Ascending aorta (tissue), 2 donors: Measurements from ENCODE around the gene GABRB1. TPM values are rescaled to one million over a fixed set of nuclear protein-coding genes. Genes with fewer than 3 reads are reported as not detected.

Experiments
- DNase-seq, 2 donors: peaks; one replicate each; pipeline ENCODE4 v3.0.0-alpha.2; 2019; ENCODE audit warnings: low spot score in 2 of 2
- H3K27ac ChIP-seq, 2 donors: fragments of 200-600 bp; sonication (generic); one replicate each; pipeline ENCODE4 v1.5.1; 2016 to 2017; ENCODE audit warnings: mild to moderate bottlenecking in 1 of 2
- H3K27me3 ChIP-seq: fragments of 200-600 bp; sonication (generic); one replicate; pipeline ENCODE4 v1.5.1; 2017
- H3K36me3 ChIP-seq, 2 donors: fragments of 200-600 bp; sonication (generic); one replicate each; pipeline ENCODE4 v1.5.1; 2016
- H3K4me1 ChIP-seq, 2 donors: fragments of 200-600 bp; sonication (generic); one replicate each; pipeline ENCODE4 v1.5.1; 2016 to 2017; ENCODE audit warnings: mild to moderate bottlenecking in 1 of 2
- H3K4me3 ChIP-seq, 2 donors: fragments of 200-600 bp; sonication (generic); one replicate each; pipeline ENCODE4 v1.5.1; 2016 to 2017; ENCODE audit warnings: mild to moderate bottlenecking in 1 of 2
- H3K9me3 ChIP-seq, 2 donors: fragments of 200-600 bp; sonication (generic); one replicate each; pipeline ENCODE4 v1.5.1; 2016
- CTCF ChIP-seq, 3 experiments: fragments of 200-600 bp in 2 of 3; fragments of 450-650 bp in 1 of 3; sonication (generic) in 2 of 3; IDR thresholded peaks; one replicate each; pipeline ENCODE4 v1.5.1; 2016 to 2019; ENCODE audit warnings: antibody characterized with exemption in 3 of 3, mild to moderate bottlenecking in 1 of 3, moderate library complexity in 1 of 3
- intact Hi-C: fragments of 100-400 bp; cut with DNase I; formaldehyde crosslinking; loops from one replicate; pipeline ENCODE4 v1.15.1; 2023
- total RNA-seq: library from RNA; depleted of rRNA; stranded (reverse); fragments of >200 nt; gene quantifications from one replicate; pipeline ENCODE4 v1.1.0, GENCODE V29; 2016

GABRB1 gene
- total RNA-seq, 1 donor from 2014 or later, result 0.53 TPM

- Histone ChIP-seq H3K4me3 (no peak overlapping the region), H3K27ac (no peak overlapping the region), H3K27me3 (no peaks in the 10 kb centered on the region), H3K9me3 (no peaks in the 10 kb centered on the region), H3K36me3 (no peaks in the 10 kb centered on the region), H3K4me1 (no peaks in the 10 kb centered on the region)
- DNase-seq, result no peak
- intact Hi-C loops, result no loop called here
- TF ChIP-seq CTCF (IDR thresholded peaks at IDR 0.05), result no peak
Observed at GRCh38 chr4:47135210-47135609, 103.8 kb downstream of the GABRB1 start.

DNA sequence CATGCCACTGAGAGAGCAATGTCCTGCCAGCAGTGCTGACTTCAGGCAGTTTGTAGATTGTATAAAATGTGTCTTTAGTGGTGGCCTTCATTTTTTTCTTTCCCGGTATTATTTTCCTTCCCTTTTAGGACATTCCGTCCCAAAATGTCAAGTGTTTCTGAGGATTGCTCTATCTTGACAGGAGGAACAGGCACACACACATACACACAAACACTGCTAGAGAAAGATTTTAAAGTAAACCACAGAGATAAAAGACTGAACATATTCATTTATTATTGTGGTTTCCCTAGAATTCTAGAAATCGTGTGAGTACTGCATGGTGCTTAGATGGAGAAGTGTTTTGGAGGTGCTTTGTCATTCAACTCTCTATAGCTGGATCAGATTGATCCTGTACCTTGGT is 111.9 kb downstream of the GABRB1 start:
- intact Hi-C loops, result no loop called here
- DNase-seq, result no peak
- Histone ChIP-seq H3K27ac (no peak overlapping the region), H3K4me1 (no peaks in the 10 kb centered on the region), H3K9me3 (no peaks in the 10 kb centered on the region), H3K27me3 (no peaks in the 10 kb centered on the region), H3K4me3 (no peak overlapping the region), H3K36me3 (no peaks in the 10 kb centered on the region)
- TF ChIP-seq CTCF (IDR thresholded peaks at IDR 0.05), result no peak

GRCh38 chr4:47145630-47146029 is 114.3 kb downstream of the GABRB1 start:
- no peak overlapping the region for H3K27ac ChIP-seq
- intact Hi-C loops, result no loop called here
- no peak for TF ChIP-seq CTCF (IDR thresholded peaks at IDR 0.05)
- no peaks in the 10 kb centered on the region for H3K36me3 ChIP-seq
- H3K4me3 ChIP-seq, result no peak overlapping the region
- no peak for DNase-seq
- no peaks in the 10 kb centered on the region for H3K27me3 ChIP-seq
- no peaks in the 10 kb centered on the region for H3K4me1 ChIP-seq
- H3K9me3 ChIP-seq, result no peaks in the 10 kb centered on the region

DNA sequence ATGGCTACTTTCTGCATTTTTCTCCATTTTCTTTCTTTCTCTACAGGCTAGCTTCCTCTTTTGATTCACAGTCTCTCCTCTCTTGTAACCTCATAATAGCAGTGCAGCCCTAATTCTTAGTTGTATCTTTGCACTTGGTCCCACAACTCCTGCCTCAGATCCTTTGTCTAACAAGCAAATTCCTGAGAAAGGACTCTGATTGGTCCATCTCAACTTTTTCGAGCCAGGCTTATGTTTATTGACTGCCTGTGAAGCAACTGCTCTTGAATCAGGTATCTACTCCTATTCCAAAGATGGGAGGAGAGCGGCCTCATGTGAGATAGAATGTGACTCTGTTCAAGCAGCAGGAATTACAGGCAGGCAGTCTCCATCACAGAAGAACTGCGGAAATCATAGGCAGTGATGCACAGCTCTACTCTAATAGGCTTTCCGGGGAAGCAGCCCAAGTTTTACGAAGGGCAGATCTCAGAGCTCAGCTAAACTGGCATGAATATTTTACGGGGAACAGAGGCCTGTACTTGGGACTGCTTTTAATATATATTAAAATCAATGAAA is 123.5 kb downstream of the GABRB1 start:
- Histone ChIP-seq H3K27me3 (no peaks in the 10 kb centered on the region), H3K36me3 (no peaks in the 10 kb centered on the region), H3K4me3 (no peak overlapping the region), H3K27ac (no peak overlapping the region), H3K4me1 (no peaks in the 10 kb centered on the region), H3K9me3 (no peaks in the 10 kb centered on the region)
- no peak for TF ChIP-seq CTCF (IDR thresholded peaks at IDR 0.05)
- intact Hi-C loops, result no loop called here
- no peak for DNase-seq

DNA sequence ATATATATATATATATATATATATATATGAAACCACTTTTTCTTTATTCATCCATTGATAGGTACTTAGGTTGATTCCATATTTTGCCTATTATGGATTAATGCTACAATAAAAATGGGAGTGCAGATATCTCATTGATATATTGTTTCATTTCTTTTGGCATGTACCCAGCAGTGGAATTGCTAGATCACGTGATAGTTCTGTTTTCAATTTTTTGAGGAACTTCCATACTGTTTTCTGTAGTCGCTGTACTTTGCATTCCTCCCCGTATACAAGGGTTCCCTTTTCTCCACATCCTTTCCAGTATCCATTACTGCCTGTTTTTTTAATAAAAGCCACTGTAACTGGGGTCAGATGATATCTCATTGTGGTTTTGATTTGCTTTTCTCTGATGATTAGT is 124.6 kb downstream of the GABRB1 start:
- no peaks in the 10 kb centered on the region for H3K27me3 ChIP-seq
- no peaks in the 10 kb centered on the region for H3K36me3 ChIP-seq
- H3K9me3 ChIP-seq, result no peaks in the 10 kb centered on the region
- intact Hi-C loops, result no loop called here
- no peak for TF ChIP-seq CTCF (IDR thresholded peaks at IDR 0.05)
- no peaks in the 10 kb centered on the region for H3K4me1 ChIP-seq
- H3K4me3 ChIP-seq, result no peak overlapping the region
- DNase-seq, result no peak
- H3K27ac ChIP-seq, result no peak overlapping the region

GRCh38 chr4:47160095-47160494 is 128.7 kb downstream of the GABRB1 start:
- Histone ChIP-seq H3K27ac (no peak overlapping the region), H3K4me1 (no peaks in the 10 kb centered on the region), H3K36me3 (no peaks in the 10 kb centered on the region), H3K4me3 (no peak overlapping the region), H3K27me3 (no peaks in the 10 kb centered on the region), H3K9me3 (no peaks in the 10 kb centered on the region)
- no peak for DNase-seq
- no peak for TF ChIP-seq CTCF (IDR thresholded peaks at IDR 0.05)
- intact Hi-C loops, result no loop called here
